ENCODE results near the gene TMEM132E. TPM values are rescaled to one million over a fixed set of nuclear protein-coding genes. Genes with fewer than 3 reads are reported as not detected.

TMEM132E gene
- total and polyA plus RNA-seq, 11 donors: 0.04 to 0.20 (median 0.09) TPM; not detected in 8

DNA sequence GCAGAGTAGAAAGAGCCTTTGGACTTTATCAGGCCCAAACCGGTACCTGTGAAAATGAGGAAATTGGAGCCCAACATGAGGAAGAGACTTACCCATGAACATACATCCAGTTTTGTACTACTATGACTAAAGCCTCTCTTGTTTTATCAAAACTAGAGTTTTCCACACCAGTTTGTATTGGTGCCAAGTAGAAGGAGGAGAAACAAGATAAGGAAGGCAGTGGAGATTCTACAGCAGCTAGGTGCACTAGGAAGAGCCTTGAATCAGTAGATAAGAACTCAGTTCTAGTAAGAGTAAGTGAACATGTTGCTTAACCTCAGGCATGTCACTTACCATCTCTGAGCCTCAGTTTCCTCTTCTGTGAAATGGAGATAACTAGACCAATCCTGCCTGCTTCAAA, 13.7 kb upstream of the TMEM132E start:
- no peaks in the 10 kb centered on the region for H3K36me3 ChIP-seq
- intact Hi-C loops (cut with DNase I): no loop called here
- ATAC-seq: no peak
- H3K9me3 ChIP-seq: no peaks in the 10 kb centered on the region
- WGBS, 4 donors: 75 to 97% (median 85%) methylated on average over 1 of the region's 1 CpG
- no peak overlapping the region for H3K4me3 ChIP-seq
- DNase-seq: no peak
- TF ChIP-seq, protein P1, sequence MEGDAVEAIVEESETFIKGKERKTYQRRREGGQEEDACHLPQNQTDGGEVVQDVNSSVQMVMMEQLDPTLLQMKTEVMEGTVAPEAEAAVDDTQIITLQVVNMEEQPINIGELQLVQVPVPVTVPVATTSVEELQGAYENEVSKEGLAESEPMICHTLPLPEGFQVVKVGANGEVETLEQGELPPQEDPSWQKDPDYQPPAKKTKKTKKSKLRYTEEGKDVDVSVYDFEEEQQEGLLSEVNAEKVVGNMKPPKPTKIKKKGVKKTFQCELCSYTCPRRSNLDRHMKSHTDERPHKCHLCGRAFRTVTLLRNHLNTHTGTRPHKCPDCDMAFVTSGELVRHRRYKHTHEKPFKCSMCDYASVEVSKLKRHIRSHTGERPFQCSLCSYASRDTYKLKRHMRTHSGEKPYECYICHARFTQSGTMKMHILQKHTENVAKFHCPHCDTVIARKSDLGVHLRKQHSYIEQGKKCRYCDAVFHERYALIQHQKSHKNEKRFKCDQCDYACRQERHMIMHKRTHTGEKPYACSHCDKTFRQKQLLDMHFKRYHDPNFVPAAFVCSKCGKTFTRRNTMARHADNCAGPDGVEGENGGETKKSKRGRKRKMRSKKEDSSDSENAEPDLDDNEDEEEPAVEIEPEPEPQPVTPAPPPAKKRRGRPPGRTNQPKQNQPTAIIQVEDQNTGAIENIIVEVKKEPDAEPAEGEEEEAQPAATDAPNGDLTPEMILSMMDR (IDR thresholded peaks at IDR 0.05): no peak
- no peak for TF ChIP-seq POLR2A (IDR thresholded peaks at IDR 0.05)
- H3K27me3 ChIP-seq: peaks cover 0 to 82% (median 18%) of the 10 kb centered on the region in 9 donors
- H3K4me1 ChIP-seq: no peaks in the 10 kb centered on the region
- H3K27ac ChIP-seq: no peak overlapping the region

GRCh38 chr17:34566201-34566600, 13.2 kb upstream of the TMEM132E start:
- ATAC-seq (no peak), DNase-seq (no peak)
- Histone ChIP-seq H3K4me1 (no peaks in the 10 kb centered on the region), H3K36me3 (no peaks in the 10 kb centered on the region), H3K27ac (no peak overlapping the region), H3K9me3 (no peaks in the 10 kb centered on the region), H3K4me3 (no peak overlapping the region), H3K27me3 (peaks cover 2 to 82% (median 18%) of the 10 kb centered on the region in 9 donors)
- WGBS, 4 donors: 82 to 84% (median 82%) methylated on average over 4 of the region's 4 CpGs
- TF ChIP-seq, protein P1 (IDR thresholded peaks at IDR 0.05): no peak
- no peak for TF ChIP-seq POLR2A (IDR thresholded peaks at IDR 0.05)
- intact Hi-C loops (cut with DNase I): no loop called here

- ATAC-seq (peak in 1 of 4 donors; percentile 51), DNase-seq (no peak)
- Histone ChIP-seq H3K4me3 (no peak overlapping the region), H3K4me1 (no peaks in the 10 kb centered on the region), H3K9me3 (no peaks in the 10 kb centered on the region), H3K27me3 (peaks cover 4 to 81% (median 20%) of the 10 kb centered on the region in 9 donors), H3K36me3 (no peaks in the 10 kb centered on the region), H3K27ac (no peak overlapping the region)
- intact Hi-C loops (cut with DNase I): no loop called here
- TF ChIP-seq, protein P1 (IDR thresholded peaks at IDR 0.05): no peak
- TF ChIP-seq POLR2A (IDR thresholded peaks at IDR 0.05): no peak
- WGBS, 4 donors: 64 to 79% (median 74%) methylated on average over 2 of the region's 2 CpGs
Measured at GRCh38 chr17:34566873-34567272, 12.5 kb upstream of the TMEM132E start.

DNA sequence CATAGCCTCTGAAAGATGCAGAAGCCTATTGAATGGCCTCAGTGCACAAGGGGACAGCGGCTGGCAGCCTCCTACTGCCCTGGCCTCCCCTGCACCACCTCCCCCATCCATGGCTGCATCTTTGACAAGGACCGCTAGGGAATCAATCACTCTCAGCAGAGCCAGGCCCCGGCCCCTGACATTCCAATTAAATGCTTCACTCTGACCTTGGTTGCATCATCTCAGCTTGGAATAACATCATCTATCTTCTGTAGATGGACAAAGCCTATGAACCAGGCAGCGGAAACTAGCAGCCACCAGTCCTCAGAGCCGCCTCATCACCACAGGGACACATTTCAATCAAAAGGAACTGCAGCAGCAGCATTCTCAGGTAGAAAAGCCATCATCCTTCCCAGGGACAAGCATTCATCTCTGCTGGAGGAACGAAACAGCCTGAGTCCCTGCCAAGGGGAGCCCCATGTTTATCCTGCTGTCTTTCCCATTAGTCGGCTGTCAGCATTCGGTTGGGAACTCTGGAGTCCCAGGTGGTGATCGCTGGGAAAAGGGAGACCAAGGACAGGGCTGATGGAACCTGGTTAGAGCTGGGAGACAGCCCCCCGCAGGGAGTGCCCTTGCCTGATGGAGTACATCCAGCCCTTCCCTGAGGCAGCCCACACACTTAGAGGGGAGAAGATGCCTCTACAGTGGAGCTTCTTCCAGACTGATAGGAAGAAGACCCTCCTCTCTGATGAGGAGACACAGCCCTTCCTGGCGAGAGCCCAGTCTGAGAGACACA, 11.5 kb upstream of the TMEM132E start:
- Histone ChIP-seq H3K9me3 (no peaks in the 10 kb centered on the region), H3K36me3 (no peaks in the 10 kb centered on the region), H3K4me1 (no peaks in the 10 kb centered on the region), H3K27me3 (peaks cover 4 to 82% (median 21%) of the 10 kb centered on the region in 9 donors), H3K27ac (no peak overlapping the region), H3K4me3 (no peak overlapping the region)
- 42 to 48% (median 46%) methylated on average over 10 to 11 of the region's 11 CpGs for whole genome bisulfite sequencing, 4 donors
- ATAC-seq: no peak
- intact Hi-C loops (cut with DNase I): no loop called here
- TF ChIP-seq POLR2A (IDR thresholded peaks at IDR 0.05): no peak
- TF ChIP-seq, protein P1 (IDR thresholded peaks at IDR 0.05): no peak
- DNase-seq: no peak
